ENCODE data around the gene ZNF440. TPM values are rescaled to one million over a fixed set of nuclear protein-coding genes. Genes with fewer than 3 reads are reported as not detected.
"Not testable (repeated sequence)": the region's sequence is repeated elsewhere in the genome, so short reads cannot be mapped to it uniquely, and the experiment has no call there.

Gene ZNF440
- total RNA-seq: 9.8 TPM

- DNase-seq: peak; percentile 97
Observed at GRCh38 chr19:11814029-11814699, at the start of gene ZNF440. Gene ZNF440, plus strand, starts transcription at chr19:11814273. Its CDS starts 175 bp downstream, at chr19:11814448.

GRCh38 chr19:11766597-11767591, 47.2 kb upstream of the ZNF440 start, which contains the start of gene ZNF441:
Gene ZNF441, plus strand, starts transcription at chr19:11767000. Its CDS starts 194 bp downstream, at chr19:11767194.
- DNase-seq: peak; percentile 98

- peak; percentile 36 for DNase-seq
Observed at GRCh38 chr19:11767633-11768133, 46.4 kb upstream of the ZNF440 start.

GRCh38 chr19:11769995-11770394, 44.1 kb upstream of the ZNF440 start:
- no peak for DNase-seq

GRCh38 chr19:11771520-11771919, 42.6 kb upstream of the ZNF440 start:
- DNase-seq: not testable (repeated sequence)

GRCh38 chr19:11776669-11777068, 37.4 kb upstream of the ZNF440 start:
- DNase-seq: not testable (repeated sequence)

- no peak for DNase-seq
Observed at GRCh38 chr19:11780431-11781020, 33.5 kb upstream of the ZNF440 start.

- no peak for DNase-seq
Observed at GRCh38 chr19:11781295-11782057, 32.6 kb upstream of the ZNF440 start.

- no peak for DNase-seq
Observed at GRCh38 chr19:11783767-11784166, 30.3 kb upstream of the ZNF440 start.

- no peak for DNase-seq
Observed at GRCh38 chr19:11784356-11784755, 29.7 kb upstream of the ZNF440 start.

GRCh38 chr19:11787536-11787935, 26.5 kb upstream of the ZNF440 start:
- DNase-seq: no peak

- DNase-seq: no peak
Observed at GRCh38 chr19:11792942-11793341, 21.1 kb upstream of the ZNF440 start.

GRCh38 chr19:11797491-11797890, 16.6 kb upstream of the ZNF440 start:
- DNase-seq: peak; percentile 97

GRCh38 chr19:11798391-11799330, 15.4 kb upstream of the ZNF440 start, which contains the start of gene ZNF491:
Gene ZNF491, plus strand, starts transcription at chr19:11798523. Its CDS starts 7,431 bp downstream, at chr19:11805954.
- peak; percentile 95 for DNase-seq

- DNase-seq: no peak
Observed at GRCh38 chr19:11806354-11807098, 7.5 kb upstream of the ZNF440 start.

GRCh38 chr19:11807099-11807380, 7.0 kb upstream of the ZNF440 start:
- DNase-seq: no peak

- DNase-seq: no peak
Observed at GRCh38 chr19:11813703-11814028, 407 bp upstream of the ZNF440 start.

GRCh38 chr19:11814700-11815035, 595 bp downstream of the ZNF440 start:
- DNase-seq: peak; percentile 44

- DNase-seq: no peak
Observed at GRCh38 chr19:11821474-11822109, 7.5 kb downstream of the ZNF440 start.
